OCI-LY3 (cell line): ENCODE measurements around the gene RBM10.

ENCODE experiments used
- CTCF ChIP-seq: fragments of 200-600, 300-600 bp; sonication (generic); IDR thresholded peaks from 2 replicates; pipeline ENCODE4 v1.5.1; 2014; ENCODE audit warnings: antibody characterized with exemption, low read length, low read depth
- EZH2phosphoT487 ChIP-seq: fragments of 200-600 bp; shearing (Covaris generic); IDR thresholded peaks from 2 replicates; pipeline ENCODE4 v1.6.1; 2018; ENCODE audit warnings: antibody characterized with exemption, mixed run types, low read depth

DNA sequence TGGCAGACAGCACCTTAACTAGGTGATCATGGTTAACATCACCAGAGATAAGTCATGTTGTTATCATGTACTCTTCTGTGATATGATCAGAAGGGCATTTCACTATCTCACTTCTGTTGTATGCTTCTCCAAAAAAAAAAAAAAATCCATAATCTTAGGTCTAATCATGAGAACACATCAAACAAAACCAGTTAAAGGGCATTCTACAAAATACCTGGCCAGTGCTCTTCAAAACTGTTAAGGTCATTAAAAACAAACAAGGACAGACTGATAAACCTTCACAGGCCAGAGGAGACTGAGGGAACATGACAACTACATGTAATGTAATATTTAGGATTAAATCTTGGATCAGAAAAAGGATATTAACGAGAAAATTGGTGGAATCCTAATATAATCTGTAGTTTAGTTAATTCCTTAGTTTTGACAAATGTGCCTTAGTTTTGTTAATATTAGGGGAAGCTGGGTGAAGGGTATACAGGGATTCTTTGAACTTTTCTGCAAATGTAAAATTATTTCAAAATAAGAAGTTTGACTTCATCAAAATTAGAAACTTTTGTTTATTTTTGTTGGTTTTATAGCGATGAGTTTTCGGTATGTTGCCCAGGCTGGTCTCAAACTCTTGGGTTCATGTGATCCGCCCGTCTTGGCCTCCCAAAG is 18.0 kb downstream of the RBM10 start:
- TF ChIP-seq CTCF: no peak
- TF ChIP-seq EZH2phosphoT487: no peak
